Kidney (tissue), 14 donors: ENCODE results near the gene HAO2. TPM values are rescaled to one million over a fixed set of nuclear protein-coding genes. Genes with fewer than 3 reads are reported as not detected.
"Not testable (repeated sequence)": the region's sequence is repeated elsewhere in the genome, so short reads cannot be mapped to it uniquely, and the experiment has no call there.

Experiments used
- DNase-seq, 5 donors: peaks; one replicate each; pipeline ENCODE4 v3.0.0-alpha.2; 2013 to 2020
- FAIRE-seq: peaks from 2 replicates; lab custom pipeline; 2012; peaks lifted over from hg19 to GRCh38; lab: Jason Lieb, UNC
- H3K27ac ChIP-seq, 2 donors: one replicate each; pipeline ENCODE4 v1.7.0; 2013; ENCODE audit warnings: low read depth in 2 of 2, low read length in 2 of 2, inconsistent platforms in 1 of 2
- H3K27me3 ChIP-seq: one replicate; pipeline ENCODE4 v1.7.1; 2013; ENCODE audit warnings: low read length, inconsistent platforms; ENCODE audit not compliant: control insufficient read depth, insufficient read depth
- H3K36me3 ChIP-seq, 3 donors: one replicate each; pipeline versions ENCODE4 v1.7.0 to v1.7.1; 2013; ENCODE audit warnings: low read length in 3 of 3, control low read depth in 1 of 3, inconsistent platforms in 1 of 3; ENCODE audit not compliant: insufficient read depth in 3 of 3, control insufficient read depth in 2 of 3
- H3K4me1 ChIP-seq, 3 donors: one replicate each; pipeline versions ENCODE4 v1.7.0 to v1.7.1; 2013; ENCODE audit warnings: low read length in 3 of 3, inconsistent platforms in 1 of 3, low read depth in 1 of 3; ENCODE audit not compliant: control insufficient read depth in 2 of 3, insufficient read depth in 2 of 3
- H3K4me3 ChIP-seq, 3 donors: one replicate each; pipeline versions ENCODE4 v1.7.0 to v1.8.1; 2013; ENCODE audit warnings: low read length in 3 of 3, control low read depth in 1 of 3, inconsistent platforms in 1 of 3
- H3K9ac ChIP-seq, 3 donors: one replicate each; pipeline versions ENCODE4 v1.7.0 to v1.7.1; 2013; ENCODE audit warnings: low read length in 3 of 3, control low read depth in 1 of 3, inconsistent platforms in 1 of 3
- H3K9me3 ChIP-seq, 3 donors: one replicate each; pipeline versions ENCODE4 v1.7.0 to v1.7.1; 2013; ENCODE audit warnings: low read length in 3 of 3, control low read depth in 1 of 3, inconsistent platforms in 1 of 3; ENCODE audit not compliant: control insufficient read depth in 2 of 3, insufficient read depth in 1 of 3
- CTCF ChIP-seq: IDR thresholded peaks from 3 replicates; pipeline ENCODE4 v1.5.1; 2012; ENCODE audit warnings: mild to moderate bottlenecking, moderate library complexity, borderline replicate concordance; ENCODE audit not compliant: insufficient read depth; ENCODE audit errors: extremely low read depth
- intact Hi-C: fragments of 100-400 bp; cut with DNase I; formaldehyde crosslinking; loops from one replicate; pipeline ENCODE4 v1.11.1; 2022
- polyA plus RNA-seq: library from polyadenylated mRNA; stranded (reverse); fragments of 350-450 nt; fragmentation: Illumina TruSeq; extraction: RNeasy Lipid Tissue Mini Kit (QIAGEN cat#74804); gene quantifications from one replicate; pipeline ENCODE4 v1.2.3, GENCODE V29; 2014; ENCODE audit warnings: low read depth, low replicate concordance; ENCODE audit not compliant: insufficient read depth
- total RNA-seq: library from RNA; stranded (reverse); fragmentation: NEBNext Ultra II Directional; extraction: Animal tissue kit (Norgen Biotek cat#: 25700); gene quantifications from one replicate; pipeline ENCODE4 v1.2.1, GENCODE V29; 2021
- donor health status: control.
- donor health status: control.
- donor health status: control.
- donor health status: control.
- donor health status: control.
- donor health status: DM: yes; HTN: yes; CAD: no.
- donor health status: Normal renal cell carcinoma (clear cell type).

Gene HAO2
- total and polyA plus RNA-seq, 2 donors from 2014 or later = 1.9 to 183 TPM

GRCh38 chr1:119374208-119374874, 5.8 kb downstream of the HAO2 start:
- intact Hi-C loops = no loop called here
- Histone ChIP-seq H3K27me3 (no peaks in the 10 kb centered on the region), H3K27ac (no peak overlapping the region), H3K4me1 (peaks cover 0 to 2% (median 0%) of the 10 kb centered on the region in 3 donors), H3K4me3 (peak overlapping the region in 1 of 3 donors; percentile 75), H3K36me3 (no peaks in the 10 kb centered on the region), H3K9ac (no peak overlapping the region), H3K9me3 (no peaks in the 10 kb centered on the region)
- no peak for DNase-seq
- TF ChIP-seq CTCF = no peak
- FAIRE-seq = no peak

GRCh38 chr1:119375366-119375765, 6.8 kb downstream of the HAO2 start:
- FAIRE-seq (no peak), DNase-seq (no peak)
- intact Hi-C loops = no loop called here
- peaks cover 0 to 2% (median 0%) of the 10 kb centered on the region in 3 donors for H3K4me1 ChIP-seq
- no peaks in the 10 kb centered on the region for H3K27me3 ChIP-seq
- H3K9ac ChIP-seq = no peak overlapping the region
- H3K4me3 ChIP-seq = no peak overlapping the region
- TF ChIP-seq CTCF = no peak
- no peak overlapping the region for H3K27ac ChIP-seq
- no peaks in the 10 kb centered on the region for H3K9me3 ChIP-seq
- no peaks in the 10 kb centered on the region for H3K36me3 ChIP-seq

- no peaks in the 10 kb centered on the region for H3K36me3 ChIP-seq
- intact Hi-C loops = no loop called here
- no peaks in the 10 kb centered on the region for H3K9me3 ChIP-seq
- H3K4me3 ChIP-seq = no peak overlapping the region
- no peak for FAIRE-seq
- no peak for DNase-seq
- TF ChIP-seq CTCF = no peak
- H3K27me3 ChIP-seq = no peaks in the 10 kb centered on the region
- H3K27ac ChIP-seq = no peak overlapping the region
- no peak overlapping the region for H3K9ac ChIP-seq
- peaks cover 0 to 2% (median 0%) of the 10 kb centered on the region in 3 donors for H3K4me1 ChIP-seq
These were observed 8.0 kb downstream of the HAO2 start for GRCh38 chr1:119376594-119376993.

- H3K9me3 ChIP-seq, H3K4me1 ChIP-seq, DNase-seq, FAIRE-seq, H3K36me3 ChIP-seq, H3K4me3 ChIP-seq, H3K27ac ChIP-seq, H3K27me3 ChIP-seq, H3K9ac ChIP-seq, intact Hi-C loops: not testable (repeated sequence)
These were observed 9.0 kb downstream of the HAO2 start for GRCh38 chr1:119377594-119377993.
